ENCODE measurements around the gene RALY.

The RALY gene

DNA sequence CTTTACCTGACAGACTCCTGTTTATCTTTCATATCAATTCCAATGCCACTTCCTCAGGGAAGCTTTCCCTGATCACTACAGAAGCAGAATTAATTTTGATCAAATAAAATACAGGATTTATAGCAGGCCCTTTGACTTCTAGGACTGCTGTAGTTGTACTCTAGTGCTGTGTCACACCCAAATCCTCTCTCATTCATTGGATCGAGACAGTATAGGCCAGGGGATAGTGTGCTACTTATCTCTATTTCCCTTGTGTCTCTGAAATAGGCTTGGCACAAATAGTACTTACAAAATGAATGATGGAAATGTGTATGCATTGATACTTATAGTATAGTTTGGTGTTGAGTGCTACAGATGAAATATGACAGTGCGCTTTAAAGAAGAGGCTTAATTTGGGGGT, 19.8 kb downstream of the RALY start:
- Histone ChIP-seq H3K27ac (ENCODE audit: insufficient read depth, low read depth, low read length, poor library complexity, severe bottlenecking) (no peak overlapping the region), H3K27me3 (ENCODE audit: control insufficient read depth, insufficient read depth, low read length, poor library complexity, severe bottlenecking) (no peaks in the 10 kb centered on the region), H3K4me1 (ENCODE audit: control insufficient read depth, insufficient read depth, low read length) (peaks cover 57% of the 10 kb centered on the region), H3K9me3 (ENCODE audit: control insufficient read depth, low read length) (no peaks in the 10 kb centered on the region), H3K36me3 (ENCODE audit: control insufficient read depth, insufficient read depth, low read length) (no peaks in the 10 kb centered on the region), H3K4me3 (ENCODE audit: insufficient read depth, low read depth, low read length) (no peak overlapping the region)
- 93 to 94% methylated on average over 2 of the region's 2 CpGs for WGBS, 2 experiments

DNA sequence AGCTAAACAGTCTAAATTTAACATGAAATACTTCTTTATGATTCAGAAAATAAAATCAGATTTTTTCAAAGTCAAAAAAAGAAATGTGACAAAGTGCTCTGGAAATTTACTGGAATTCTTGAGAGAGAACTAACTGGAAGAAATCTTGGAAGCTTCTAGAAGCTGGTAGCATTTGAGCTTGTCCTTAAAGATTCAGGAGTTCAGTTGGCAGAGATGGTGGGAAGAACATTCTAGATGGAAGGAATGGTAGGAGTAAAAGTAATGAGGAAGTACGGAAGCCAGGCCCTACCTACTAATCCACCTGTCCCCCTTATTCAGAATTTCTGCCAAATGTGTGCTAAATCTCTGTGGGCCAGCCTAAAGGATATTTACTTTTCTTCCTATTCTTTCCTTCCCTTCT, 21.2 kb downstream of the RALY start:
- 91 to 92% methylated on average over 1 of the region's 1 CpG for WGBS, 2 experiments
- Histone ChIP-seq H3K27ac (ENCODE audit: insufficient read depth, low read depth, low read length, poor library complexity, severe bottlenecking) (no peak overlapping the region), H3K9me3 (ENCODE audit: control insufficient read depth, low read length) (no peaks in the 10 kb centered on the region), H3K4me1 (ENCODE audit: control insufficient read depth, insufficient read depth, low read length) (peaks cover 54% of the 10 kb centered on the region), H3K4me3 (ENCODE audit: insufficient read depth, low read depth, low read length) (no peak overlapping the region), H3K27me3 (ENCODE audit: control insufficient read depth, insufficient read depth, low read length, poor library complexity, severe bottlenecking) (no peaks in the 10 kb centered on the region), H3K36me3 (ENCODE audit: control insufficient read depth, insufficient read depth, low read length) (no peaks in the 10 kb centered on the region)

GRCh38 chr20:34015401-34016335, 22.0 kb downstream of the RALY start:
- H3K27me3 ChIP-seq (ENCODE audit: control insufficient read depth, insufficient read depth, low read length, poor library complexity, severe bottlenecking), result no peaks in the 10 kb centered on the region
- H3K27ac ChIP-seq (ENCODE audit: insufficient read depth, low read depth, low read length, poor library complexity, severe bottlenecking), result no peak overlapping the region
- no peaks in the 10 kb centered on the region for H3K36me3 ChIP-seq (ENCODE audit: control insufficient read depth, insufficient read depth, low read length)
- no peaks in the 10 kb centered on the region for H3K9me3 ChIP-seq (ENCODE audit: control insufficient read depth, low read length)
- 91 to 93% methylated on average over 6 of the region's 6 CpGs for WGBS, 2 experiments
- H3K4me1 ChIP-seq (ENCODE audit: control insufficient read depth, insufficient read depth, low read length), result peaks cover 50% of the 10 kb centered on the region
- no peak overlapping the region for H3K4me3 ChIP-seq (ENCODE audit: insufficient read depth, low read depth, low read length)

DNA sequence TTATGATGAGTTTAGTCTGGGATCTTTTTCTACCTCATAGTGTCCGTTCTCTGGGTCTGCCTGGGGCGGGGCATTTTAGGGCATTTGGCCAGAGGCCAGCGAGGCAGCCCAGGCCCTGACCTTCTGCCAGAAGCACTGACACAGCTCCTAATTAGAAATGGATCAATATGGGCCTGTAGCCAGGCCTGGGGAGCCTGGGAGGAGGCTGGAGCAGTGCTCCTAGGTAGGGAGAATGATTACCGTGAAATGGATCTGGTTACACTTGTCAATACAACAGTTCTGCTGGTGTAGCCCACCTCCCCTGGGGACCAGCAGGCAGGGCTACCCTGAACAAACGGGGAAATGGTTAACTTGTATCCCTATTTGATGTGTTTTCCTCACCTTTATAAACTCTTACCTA, 23.0 kb downstream of the RALY start:
- H3K9me3 ChIP-seq (ENCODE audit: control insufficient read depth, low read length), result no peaks in the 10 kb centered on the region
- H3K36me3 ChIP-seq (ENCODE audit: control insufficient read depth, insufficient read depth, low read length), result no peaks in the 10 kb centered on the region
- H3K27ac ChIP-seq (ENCODE audit: insufficient read depth, low read depth, low read length, poor library complexity, severe bottlenecking), result no peak overlapping the region
- WGBS, 2 experiments, result 64 to 72% methylated on average over 5 of the region's 5 CpGs
- peaks cover 43% of the 10 kb centered on the region for H3K4me1 ChIP-seq (ENCODE audit: control insufficient read depth, insufficient read depth, low read length)
- H3K27me3 ChIP-seq (ENCODE audit: control insufficient read depth, insufficient read depth, low read length, poor library complexity, severe bottlenecking), result no peaks in the 10 kb centered on the region
- H3K4me3 ChIP-seq (ENCODE audit: insufficient read depth, low read depth, low read length), result no peak overlapping the region

GRCh38 chr20:34017610-34018009, 23.9 kb downstream of the RALY start:
- Histone ChIP-seq H3K4me1 (ENCODE audit: control insufficient read depth, insufficient read depth, low read length) (peaks cover 35% of the 10 kb centered on the region), H3K27me3 (ENCODE audit: control insufficient read depth, insufficient read depth, low read length, poor library complexity, severe bottlenecking) (no peaks in the 10 kb centered on the region), H3K9me3 (ENCODE audit: control insufficient read depth, low read length) (no peaks in the 10 kb centered on the region), H3K36me3 (ENCODE audit: control insufficient read depth, insufficient read depth, low read length) (no peaks in the 10 kb centered on the region), H3K27ac (ENCODE audit: insufficient read depth, low read depth, low read length, poor library complexity, severe bottlenecking) (no peak overlapping the region), H3K4me3 (ENCODE audit: insufficient read depth, low read depth, low read length) (no peak overlapping the region)
- WGBS, 2 experiments, result 85 to 95% methylated on average over 1 of the region's 1 CpG

GRCh38 chr20:34018166-34018565, 24.5 kb downstream of the RALY start:
- Histone ChIP-seq H3K27ac (ENCODE audit: insufficient read depth, low read depth, low read length, poor library complexity, severe bottlenecking) (no peak overlapping the region), H3K4me3 (ENCODE audit: insufficient read depth, low read depth, low read length) (no peak overlapping the region), H3K36me3 (ENCODE audit: control insufficient read depth, insufficient read depth, low read length) (no peaks in the 10 kb centered on the region), H3K27me3 (ENCODE audit: control insufficient read depth, insufficient read depth, low read length, poor library complexity, severe bottlenecking) (no peaks in the 10 kb centered on the region), H3K4me1 (ENCODE audit: control insufficient read depth, insufficient read depth, low read length) (peaks cover 30% of the 10 kb centered on the region), H3K9me3 (ENCODE audit: control insufficient read depth, low read length) (no peaks in the 10 kb centered on the region)
- 92 to 94% methylated on average over 1 of the region's 1 CpG for WGBS, 2 experiments

- 77 to 90% methylated on average over 4 of the region's 4 CpGs for WGBS, 2 experiments
- H3K27ac ChIP-seq (ENCODE audit: insufficient read depth, low read depth, low read length, poor library complexity, severe bottlenecking), result no peak overlapping the region
- H3K9me3 ChIP-seq (ENCODE audit: control insufficient read depth, low read length), result no peaks in the 10 kb centered on the region
- H3K4me1 ChIP-seq (ENCODE audit: control insufficient read depth, insufficient read depth, low read length), result peaks cover 23% of the 10 kb centered on the region
- no peaks in the 10 kb centered on the region for H3K36me3 ChIP-seq (ENCODE audit: control insufficient read depth, insufficient read depth, low read length)
- H3K4me3 ChIP-seq (ENCODE audit: insufficient read depth, low read depth, low read length), result no peak overlapping the region
- no peaks in the 10 kb centered on the region for H3K27me3 ChIP-seq (ENCODE audit: control insufficient read depth, insufficient read depth, low read length, poor library complexity, severe bottlenecking)
These were observed 28.6 kb downstream of the RALY start for GRCh38 chr20:34022151-34022838.

- Histone ChIP-seq H3K27me3 (ENCODE audit: control insufficient read depth, insufficient read depth, low read length, poor library complexity, severe bottlenecking) (no peaks in the 10 kb centered on the region), H3K4me1 (ENCODE audit: control insufficient read depth, insufficient read depth, low read length) (peaks cover 17% of the 10 kb centered on the region), H3K27ac (ENCODE audit: insufficient read depth, low read depth, low read length, poor library complexity, severe bottlenecking) (no peak overlapping the region), H3K9me3 (ENCODE audit: control insufficient read depth, low read length) (no peaks in the 10 kb centered on the region), H3K4me3 (ENCODE audit: insufficient read depth, low read depth, low read length) (no peak overlapping the region), H3K36me3 (ENCODE audit: control insufficient read depth, insufficient read depth, low read length) (no peaks in the 10 kb centered on the region)
- 94 to 98% methylated on average over 2 of the region's 3 CpGs for WGBS, 2 experiments
These were observed 29.1 kb downstream of the RALY start for GRCh38 chr20:34022839-34023234.

DNA sequence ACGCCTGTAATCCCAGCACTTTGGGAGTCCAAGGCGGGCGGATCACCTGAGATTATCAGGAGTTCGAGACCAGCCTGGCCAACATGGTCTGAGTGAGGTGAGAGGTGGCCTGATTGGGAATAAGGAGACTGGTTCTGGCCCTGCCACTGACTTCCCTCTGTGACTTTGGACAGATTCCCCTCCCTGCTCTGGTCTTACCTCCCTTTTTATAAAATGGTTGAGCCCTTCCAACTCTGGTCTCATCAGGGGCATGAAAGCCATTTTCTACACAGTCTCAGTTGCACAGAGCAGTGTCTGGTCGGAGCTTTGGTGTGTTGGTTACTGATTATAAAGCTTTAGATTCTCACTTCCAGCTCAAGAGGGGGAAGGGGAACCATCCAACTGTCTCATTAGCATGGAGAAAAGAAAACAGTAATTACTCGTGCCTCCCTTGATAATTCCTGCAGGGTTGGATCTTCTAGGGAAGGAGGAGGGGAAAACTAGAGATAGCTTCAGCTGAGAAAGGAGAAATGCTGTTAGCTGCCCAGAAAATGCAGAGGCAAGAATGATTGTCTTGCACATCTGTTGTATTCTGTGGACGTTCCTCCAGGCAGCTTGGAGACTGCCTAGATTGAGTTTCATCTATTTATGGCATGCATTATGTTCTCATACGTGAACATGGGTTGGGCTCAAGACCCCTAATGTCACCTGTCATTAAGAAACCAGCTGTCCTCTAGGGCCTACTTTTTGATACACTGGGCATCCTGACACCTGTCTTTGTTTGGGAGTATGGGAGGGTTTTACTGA, 30.4 kb downstream of the RALY start:
- 87 to 90% methylated on average over 8 of the region's 8 CpGs for WGBS, 2 experiments

More for the DNA sequence above, 30.4 kb downstream of the RALY start:
- Histone ChIP-seq H3K9me3 (ENCODE audit: control insufficient read depth, low read length) (no peaks in the 10 kb centered on the region), H3K4me3 (ENCODE audit: insufficient read depth, low read depth, low read length) (no peak overlapping the region), H3K27me3 (ENCODE audit: control insufficient read depth, insufficient read depth, low read length, poor library complexity, severe bottlenecking) (no peaks in the 10 kb centered on the region), H3K36me3 (ENCODE audit: control insufficient read depth, insufficient read depth, low read length) (no peaks in the 10 kb centered on the region), H3K4me1 (ENCODE audit: control insufficient read depth, insufficient read depth, low read length) (peaks cover 16% of the 10 kb centered on the region), H3K27ac (ENCODE audit: insufficient read depth, low read depth, low read length, poor library complexity, severe bottlenecking) (no peak overlapping the region)

All from ectodermal cell (in vitro differentiated cells).